Adrenal gland (tissue), 12 donors: ENCODE data around the gene UST. TPM values are rescaled to one million over a fixed set of nuclear protein-coding genes. Genes with fewer than 3 reads are reported as not detected.
"Not testable (repeated sequence)": the region's sequence is repeated elsewhere in the genome, so short reads cannot be mapped to it uniquely, and the experiment has no call there.

Experiments used
- DNase-seq, 7 donors: peaks; one replicate each; pipeline ENCODE4 v3.0.0-alpha.2; 2019 to 2020
- H3K27ac ChIP-seq, 5 donors: fragments of 200-600 bp; sonication (generic) in 4 of 5; 1 replicate in 3 of 5; 2 replicates in 2 of 5; pipeline versions ENCODE4 v1.5.1 to v1.8.0; 2016 to 2020; ENCODE audit warnings: mild to moderate bottlenecking in 1 of 5
- H3K27me3 ChIP-seq: fragments of 200-600 bp; 2 replicates; pipeline ENCODE4 v1.8.0; 2021
- H3K36me3 ChIP-seq, 2 donors: fragments of 200-600 bp; replicated peaks in 1 of 2; 1 replicate in 1 of 2; 2 replicates in 1 of 2; pipeline versions ENCODE4 v1.5.1 to v1.8.0; 2018 to 2022
- H3K4me1 ChIP-seq, 2 donors: fragments of 200-600 bp; replicated peaks in 1 of 2; 1 replicate in 1 of 2; 2 replicates in 1 of 2; pipeline versions ENCODE4 v1.5.1 to v1.8.0; 2018 to 2021
- H3K4me3 ChIP-seq, 4 donors: fragments of 200-600 bp; sonication (generic) in 3 of 4; one replicate each; pipeline ENCODE4 v1.5.1; 2016 to 2018
- H3K9me3 ChIP-seq, 3 donors: fragments of 200-600 bp; sonication (generic) in 1 of 3; replicated peaks in 1 of 3; 1 replicate in 2 of 3; 2 replicates in 1 of 3; pipeline versions ENCODE4 v1.5.1 to v1.8.0; 2016 to 2021
- CTCF ChIP-seq, 6 experiments: fragments of 450-650 bp in 4 of 6; fragments of 200-600 bp in 2 of 6; sonication (generic) in 1 of 6; IDR thresholded peaks; 1 replicate in 5 of 6; 2 replicates in 1 of 6; pipeline versions ENCODE4 v1.5.1 to v1.8.0; 2016 to 2021; ENCODE audit warnings: antibody characterized with exemption in 6 of 6, mild to moderate bottlenecking in 2 of 6, moderate library complexity in 1 of 6
- POLR2A ChIP-seq, 2 donors: fragments of 450-650 bp; IDR thresholded peaks; one replicate each; pipeline ENCODE4 v1.6.1; 2017; ENCODE audit warnings: antibody characterized with exemption in 2 of 2, mild to moderate bottlenecking in 2 of 2, moderate library complexity in 1 of 2
- WGBS, 4 donors: extraction: QIAGEN DNeasy Blood & Tissue Kit in 2 of 4; methylation state at CpG; one replicate each; pipeline versions ENCODE4 v1.1.5 to v1.1.7; 2013 to 2017; 5-methylcytosine and 5-hydroxymethylcytosine counted together
- intact Hi-C, 2 donors: fragments of 100-400 bp; cut with DNase I; formaldehyde crosslinking; loops; one replicate each; pipeline versions ENCODE4 v1.14.1 to v1.15.0; 2022 to 2023
- polyA plus RNA-seq, 3 donors: library from polyadenylated mRNA; stranded (reverse); fragments of 200-250 nt in 2 of 3; fragments of 350-450 nt in 1 of 3; fragmentation: Illumina TruSeq in 1 of 3; extraction: RNeasy Lipid Tissue Mini Kit (QIAGEN cat#74804) in 1 of 3; gene quantifications; one replicate each; pipeline ENCODE4 v1.2.3, GENCODE V29; 2013 to 2014
- total RNA-seq, 9 donors: library from RNA; depleted of rRNA in 4 of 9; stranded (reverse); fragments of >200 nt in 4 of 9; fragments of 120-200 nt in 1 of 9; fragmentation: NEBNext Ultra II Directional in 1 of 9; extraction: Animal tissue kit (Norgen Biotek cat#: 25700) in 1 of 9; gene quantifications; one replicate each; pipeline versions ENCODE4 v1.1.0 to v1.2.4, GENCODE V29; 2013 to 2023
- donor health status: healthy with polysubstance abuse.
- donor health status: Bipolar disorder and iron deficiency.
- donor health status: DM: yes; HTN: yes; CAD: no.
- donor health status: DM: no; HTN: no; CAD: no.
- donor health status: DM: no; HTN: no; CAD: no.
- donor health status: DM: yes; HTN: yes; CAD: no.

Gene UST
- total and polyA plus RNA-seq, 12 donors = 5.9 to 37.4 (median 18.3) TPM

- Histone ChIP-seq H3K27me3 (no peaks in the 10 kb centered on the region), H3K4me1 (peaks cover 24 to 35% of the 10 kb centered on the region in 2 donors), H3K27ac (peak overlapping the region; percentile 81 to 98 (median 86)), H3K36me3 (no peaks in the 10 kb centered on the region), H3K9me3 (no peaks in the 10 kb centered on the region), H3K4me3 (no peak overlapping the region)
- 24 to 31% (median 25%) methylated on average over 8 of the region's 8 CpGs for WGBS, 4 donors
- TF ChIP-seq POLR2A (IDR thresholded peaks at IDR 0.05) = no peak
- TF ChIP-seq CTCF (IDR thresholded peaks at IDR 0.05) = peak in 1 of 6 experiments; percentile 7
- intact Hi-C loops = loop anchor here in 1 of 2 donors (5.0 kb wide), 1 partner anchor 399 kb away; no protein-coding TSS in a partner anchor
- DNase-seq = peak; percentile 44 to 88 (median 79)
Measured at GRCh38 chr6:149032599-149033405, 286.0 kb downstream of the UST start.

- TF ChIP-seq POLR2A (IDR thresholded peaks at IDR 0.05) (no peak), CTCF (IDR thresholded peaks at IDR 0.05) (no peak)
- Histone ChIP-seq H3K36me3 (no peaks in the 10 kb centered on the region), H3K27me3 (no peaks in the 10 kb centered on the region), H3K27ac (peak overlapping the region in 4 of 5 donors; percentile 78 to 91 (median 86)), H3K4me1 (peaks cover 24 to 35% of the 10 kb centered on the region in 2 donors), H3K4me3 (no peak overlapping the region), H3K9me3 (no peaks in the 10 kb centered on the region)
- no peak for DNase-seq
- 62 to 77% (median 68%) methylated on average over 5 of the region's 5 CpGs for WGBS, 4 donors
- intact Hi-C loops = loop anchor here in 1 of 2 donors (5.0 kb wide), 1 partner anchor 399 kb away; no protein-coding TSS in a partner anchor
Measured at GRCh38 chr6:149033454-149033853, 286.6 kb downstream of the UST start.

GRCh38 chr6:149035766-149036165 lies 288.9 kb downstream of the UST start:
- no peaks in the 10 kb centered on the region for H3K36me3 ChIP-seq
- 54 to 75% (median 71%) methylated on average over 5 of the region's 5 CpGs for WGBS, 4 donors
- intact Hi-C loops = no loop called here
- TF ChIP-seq CTCF (IDR thresholded peaks at IDR 0.05) = no peak
- no peak for TF ChIP-seq POLR2A (IDR thresholded peaks at IDR 0.05)
- no peak overlapping the region for H3K27ac ChIP-seq
- H3K9me3 ChIP-seq = no peaks in the 10 kb centered on the region
- H3K4me1 ChIP-seq = peaks cover 24 to 28% of the 10 kb centered on the region in 2 donors
- H3K27me3 ChIP-seq = no peaks in the 10 kb centered on the region
- no peak overlapping the region for H3K4me3 ChIP-seq
- no peak for DNase-seq

GRCh38 chr6:149037051-149037671 lies 290.3 kb downstream of the UST start:
- intact Hi-C loops = no loop called here
- 83 to 93% (median 84%) methylated on average over 20 to 22 of the region's 22 CpGs for WGBS, 4 donors
- no peak overlapping the region for H3K4me3 ChIP-seq

GRCh38 chr6:149039025-149039424 lies 292.2 kb downstream of the UST start:
- H3K4me1 ChIP-seq, H3K4me3 ChIP-seq, H3K27me3 ChIP-seq, H3K36me3 ChIP-seq, H3K27ac ChIP-seq, H3K9me3 ChIP-seq, DNase-seq, intact Hi-C loops: not testable (repeated sequence)
- WGBS, 4 donors = 91 to 94% (median 93%) methylated on average over 7 of the region's 7 CpGs

More at GRCh38 chr6:149037051-149037671, 290.3 kb downstream of the UST start:
- Histone ChIP-seq H3K36me3 (no peaks in the 10 kb centered on the region), H3K9me3 (no peaks in the 10 kb centered on the region), H3K27ac (no peak overlapping the region), H3K4me1 (peaks cover 14 to 18% of the 10 kb centered on the region in 2 donors), H3K27me3 (no peaks in the 10 kb centered on the region)
- TF ChIP-seq POLR2A (IDR thresholded peaks at IDR 0.05) = no peak
- TF ChIP-seq CTCF (IDR thresholded peaks at IDR 0.05) = no peak
- no peak for DNase-seq
